Inflammatory macrophage (primary cell): ENCODE results near the gene PPFIA3.
"Not testable (repeated sequence)": the region's sequence is repeated elsewhere in the genome, so short reads cannot be mapped to it uniquely, and the experiment has no call there.

ENCODE experiments used
- DNase-seq, 2 donors: peaks; one replicate each; pipeline ENCODE4 v3.0.0-alpha.2; 2020 to 2022

The PPFIA3 gene

GRCh38 chr19:49150106-49150943, 31.0 kb downstream of the PPFIA3 start:
- peak; percentile 52 to 62 for DNase-seq

DNA sequence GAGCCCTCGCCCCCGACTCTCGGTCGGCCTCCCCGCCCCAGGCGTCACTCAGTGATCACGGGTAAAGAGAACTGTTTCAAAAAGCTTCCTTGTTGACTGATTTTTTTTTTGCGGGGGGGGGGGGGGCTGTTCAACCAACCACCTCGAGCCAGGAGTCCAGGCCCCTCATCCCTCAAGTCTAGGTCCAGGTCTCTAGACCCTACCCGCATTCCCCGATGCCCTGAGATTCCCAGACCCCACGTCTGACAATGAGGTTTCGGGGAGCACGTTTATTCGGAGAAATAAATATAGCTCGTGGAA, 31.6 kb downstream of the PPFIA3 start:
- no peak for DNase-seq

DNA sequence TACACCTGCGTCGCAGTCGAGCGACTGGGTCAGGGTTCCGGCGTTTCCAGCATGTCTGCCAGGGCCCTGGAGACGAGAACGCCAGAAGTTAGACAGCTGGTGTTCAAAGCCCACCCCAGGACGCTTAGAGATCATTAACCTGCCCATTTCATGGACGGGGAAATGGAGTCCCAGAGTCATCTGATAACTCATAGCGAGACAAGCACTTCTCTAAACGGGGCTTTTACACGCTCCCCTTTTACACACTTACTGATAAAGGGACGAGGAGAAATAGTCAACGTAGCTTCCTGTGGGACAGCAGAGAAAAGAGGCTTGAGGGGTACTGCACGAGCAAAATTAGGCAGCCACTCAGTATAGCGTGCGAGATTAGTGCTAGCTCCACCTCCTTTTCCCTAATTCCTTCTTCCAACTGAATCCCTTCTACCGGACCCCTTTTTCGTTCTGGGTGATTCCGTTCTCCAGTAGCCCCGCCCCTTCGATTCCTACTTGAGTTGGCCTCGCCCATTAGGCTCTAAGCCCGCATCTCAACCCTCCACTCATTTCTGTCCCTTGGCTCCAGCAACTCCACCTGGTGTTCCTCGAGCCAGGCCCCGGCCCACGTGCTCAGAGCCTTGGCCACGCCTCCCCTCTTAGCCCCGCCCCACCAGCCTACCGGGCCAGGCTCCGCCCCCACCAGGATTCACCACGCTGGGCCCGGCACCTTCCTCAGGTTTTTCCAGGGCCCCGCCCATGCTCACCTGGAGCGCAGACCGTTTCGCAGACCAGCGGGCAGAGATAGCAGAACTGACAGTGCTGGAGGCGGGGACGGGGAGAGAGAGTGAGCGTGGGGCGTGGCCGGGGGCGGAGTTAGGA, 32.1 kb downstream of the PPFIA3 start:
- DNase-seq = no peak

- DNase-seq = no peak
Measured at GRCh38 chr19:49152119-49152550, 32.8 kb downstream of the PPFIA3 start.

DNA sequence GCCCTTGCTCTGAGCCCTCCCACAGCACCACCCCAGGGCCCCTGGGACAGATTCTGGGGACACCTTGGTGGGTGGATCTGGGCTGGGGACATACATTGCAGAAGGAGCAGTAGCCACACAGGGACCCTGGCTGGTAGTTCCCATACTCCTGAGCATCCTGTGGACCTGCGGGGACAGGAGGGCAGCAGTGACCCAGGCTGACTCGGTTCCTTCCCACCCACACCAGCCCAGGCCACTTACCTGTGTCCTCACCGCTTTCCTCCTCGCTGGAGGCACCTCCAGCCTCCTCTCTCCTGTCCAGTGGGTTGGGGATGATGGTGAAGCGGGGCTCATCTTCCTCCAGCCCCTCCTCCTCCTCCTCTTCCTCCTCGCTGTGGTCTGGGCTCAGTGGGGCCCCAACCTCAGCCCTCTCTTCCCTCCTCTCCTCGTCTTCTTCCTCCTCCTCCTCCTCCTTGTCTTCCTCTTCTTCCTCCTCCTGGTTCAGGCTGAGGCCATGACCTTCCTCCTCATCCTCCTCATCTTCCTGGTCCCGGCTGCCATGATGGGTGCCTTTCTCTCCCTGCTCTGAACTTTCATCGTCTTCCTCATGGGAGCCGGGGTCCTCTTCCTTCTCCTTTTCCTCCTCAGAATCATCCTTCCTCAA, 33.9 kb downstream of the PPFIA3 start:
- no peak for DNase-seq

GRCh38 chr19:49154279-49154678, 34.9 kb downstream of the PPFIA3 start:
- no peak for DNase-seq

GRCh38 chr19:49155005-49155819, 35.9 kb downstream of the PPFIA3 start, which contains the start of gene HRC:
TSS of gene HRC (minus strand) at chr19:49155396. CDS start at chr19:49155237, 159 bp downstream.
- DNase-seq = peak in 1 of 2 donors; percentile 29

GRCh38 chr19:49155820-49156346, 36.5 kb downstream of the PPFIA3 start:
- DNase-seq = no peak

- DNase-seq = peak; percentile 67 to 75
Measured at GRCh38 chr19:49157445-49158224, 38.3 kb downstream of the PPFIA3 start, which contains the start of gene TRPM4. TSS of gene TRPM4 (plus strand) at chr19:49157792. CDS start at chr19:49157867, 75 bp downstream.

- DNase-seq = no peak
Measured at GRCh38 chr19:49160450-49161189, 41.3 kb downstream of the PPFIA3 start.

- DNase-seq = no peak
Measured at GRCh38 chr19:49161987-49162386, 42.6 kb downstream of the PPFIA3 start.

DNA sequence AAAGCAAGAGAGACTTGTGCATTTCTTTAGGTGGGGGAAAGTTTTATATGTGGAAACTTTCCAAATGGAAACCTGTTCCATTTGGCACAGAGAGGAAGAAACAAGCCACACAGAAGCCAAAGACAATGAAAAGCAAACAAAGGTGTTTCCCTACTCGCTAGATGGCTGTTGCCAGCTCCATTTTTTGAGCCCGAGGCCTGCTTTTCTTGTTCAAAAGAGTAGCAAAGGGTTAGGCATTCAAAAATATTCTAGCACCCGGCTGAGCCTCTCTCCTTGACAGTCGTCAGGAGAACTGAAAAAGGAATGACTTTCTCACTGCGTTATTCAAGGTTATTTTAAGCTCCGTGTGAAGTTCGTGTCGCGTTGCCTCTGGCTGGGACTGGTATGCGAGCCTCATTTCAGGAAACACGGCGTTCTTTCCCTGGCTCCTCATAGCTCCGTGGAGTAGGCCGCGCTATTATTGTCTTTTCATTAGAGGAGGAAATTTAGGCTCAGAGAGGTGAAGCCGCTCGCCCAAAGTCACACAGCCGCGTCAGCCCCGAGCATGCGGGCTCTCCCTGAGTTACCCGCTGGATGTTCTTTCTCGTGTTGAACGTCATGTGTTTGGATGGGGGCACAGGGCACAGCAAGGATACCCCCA, 45.9 kb downstream of the PPFIA3 start:
- DNase-seq = no peak

GRCh38 chr19:49165865-49166301, 46.5 kb downstream of the PPFIA3 start:
- no peak for DNase-seq

- no peak for DNase-seq
Measured at GRCh38 chr19:49167857-49168409, 48.6 kb downstream of the PPFIA3 start.

GRCh38 chr19:49168421-49168820, 49.1 kb downstream of the PPFIA3 start:
- DNase-seq = no peak

GRCh38 chr19:49173198-49173597, 53.9 kb downstream of the PPFIA3 start:
- no peak for DNase-seq

DNA sequence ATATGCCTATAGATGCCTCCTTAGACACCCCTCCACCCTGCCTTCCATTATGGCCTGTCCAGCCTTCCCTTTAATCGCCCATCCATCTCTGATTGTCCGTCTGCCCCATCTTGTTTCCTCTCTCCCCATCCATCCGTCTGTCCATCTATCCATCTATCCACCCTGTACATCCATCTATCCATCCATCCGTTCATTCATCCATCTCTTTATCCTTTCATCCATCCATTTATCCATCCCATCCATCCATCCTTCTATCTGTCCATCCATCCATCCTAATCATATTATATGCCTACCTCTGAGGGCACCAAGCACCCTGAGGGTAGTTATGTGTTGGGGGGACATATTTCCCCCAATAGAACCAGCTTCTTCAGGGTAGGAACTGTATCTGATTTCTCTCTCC, 61.3 kb downstream of the PPFIA3 start:
- no peak for DNase-seq

GRCh38 chr19:49182010-49182847, 62.9 kb downstream of the PPFIA3 start:
- DNase-seq = not testable (repeated sequence)
